GM23248 (cell line): ENCODE measurements around the gene ADAMTS15. TPM values are rescaled to one million over a fixed set of nuclear protein-coding genes. Genes with fewer than 3 reads are reported as not detected.
"Not testable (repeated sequence)": the region's sequence is repeated elsewhere in the genome, so short reads cannot be mapped to it uniquely, and the experiment has no call there.

Experiments used
- DNase-seq: peaks from one replicate; pipeline ENCODE4 v3.0.0-alpha.2; 2015
- H2AFZ ChIP-seq: fragments of 200-600 bp; sonication (generic); 2 replicates; pipeline ENCODE4 v1.6.1; 2016; ENCODE audit warnings: antibody characterized with exemption
- H3F3A ChIP-seq: fragments of 200-600 bp; sonication (generic); 2 replicates; pipeline ENCODE4 v1.6.1; 2016; ENCODE audit warnings: mild to moderate bottlenecking, antibody characterized with exemption, mixed run types; ENCODE audit not compliant: insufficient read depth
- H3K27ac ChIP-seq: fragments of 200-600 bp; sonication (generic); 2 replicates; pipeline ENCODE4 v1.5.1; 2016; ENCODE audit warnings: mild to moderate bottlenecking
- H3K27me3 ChIP-seq: fragments of 200-600 bp; sonication (generic); replicated peaks from 2 replicates; pipeline ENCODE4 v1.6.1; 2016; ENCODE audit warnings: mild to moderate bottlenecking; ENCODE audit not compliant: insufficient read depth
- H3K36me3 ChIP-seq: fragments of 200-600 bp; sonication (generic); 2 replicates; pipeline ENCODE4 v1.6.1; 2016; ENCODE audit warnings: low read depth, mild to moderate bottlenecking
- H3K4me1 ChIP-seq: fragments of 200-600 bp; sonication (generic); 2 replicates; pipeline ENCODE4 v1.6.1; 2016; ENCODE audit warnings: mild to moderate bottlenecking; ENCODE audit not compliant: insufficient read depth
- H3K4me2 ChIP-seq: fragments of 200-600 bp; sonication (generic); one replicate; pipeline ENCODE4 v1.6.1; 2016; ENCODE audit warnings: mild to moderate bottlenecking; ENCODE audit not compliant: unreplicated experiment
- H3K4me3 ChIP-seq: fragments of 200-600 bp; sonication (generic); 2 replicates; pipeline ENCODE4 v1.5.1; 2016; ENCODE audit warnings: mild to moderate bottlenecking
- H3K79me2 ChIP-seq: fragments of 200-600 bp; sonication (generic); 2 replicates; pipeline ENCODE4 v1.6.1; 2016; ENCODE audit warnings: mild to moderate bottlenecking; ENCODE audit not compliant: insufficient read depth
- H3K9ac ChIP-seq: fragments of 200-600 bp; sonication (generic); 2 replicates; pipeline ENCODE4 v1.6.1; 2016; ENCODE audit warnings: mild to moderate bottlenecking
- H3K9me2 ChIP-seq: fragments of 200-600 bp; sonication (generic); 2 replicates; pipeline ENCODE4 v1.6.1; 2016; ENCODE audit warnings: mixed run types, mild to moderate bottlenecking, moderate library complexity; ENCODE audit not compliant: insufficient read depth
- H3K9me3 ChIP-seq: fragments of 200-600 bp; sonication (generic); one replicate; pipeline ENCODE4 v1.6.1; 2017; ENCODE audit warnings: low read depth
- H4K20me1 ChIP-seq: fragments of 200-600 bp; sonication (generic); 2 replicates; pipeline ENCODE4 v1.6.0; 2016; ENCODE audit not compliant: insufficient read depth
- EZH2 ChIP-seq: fragments of 200-600 bp; sonication (generic); IDR thresholded peaks from 2 replicates; pipeline ENCODE4 v1.6.1; 2018; ENCODE audit warnings: antibody characterized with exemption, mild to moderate bottlenecking; ENCODE audit not compliant: insufficient read depth, poor library complexity, severe bottlenecking
- EZH2phosphoT487 ChIP-seq: fragments of 200-600 bp; sonication (generic); IDR thresholded peaks from 2 replicates; pipeline ENCODE4 v1.6.1; 2018; ENCODE audit warnings: antibody characterized with exemption, moderate library complexity, mild to moderate bottlenecking, low read depth; ENCODE audit not compliant: insufficient read depth
- WGBS, 2 experiments: methylation state at CpG; one replicate each; pipeline ENCODE4 v1.1.6; 2015 to 2017; ENCODE audit warnings: low lambda C conversion rate in 2 of 2, low coverage in 1 of 2; ENCODE audit errors: missing lambda C conversion rate in 2 of 2; 5-methylcytosine and 5-hydroxymethylcytosine counted together
- in situ Hi-C: fragments of 300-500 bp; cut with MboI; formaldehyde crosslinking; loops from 2 replicates; pipeline ENCODE4 v1.15.0; 2020
- polyA plus RNA-seq: library from polyadenylated mRNA; unstranded; fragments of >200 nt; fragmentation: Nextera tagmentation; extraction: Ambion mirVana; gene quantifications from 2 replicates; pipeline ENCODE4 v1.2.1, GENCODE V29; 2016
- total RNA-seq: library from RNA; depleted of rRNA; stranded (reverse); fragments of >200 nt; shearing (Covaris generic); gene quantifications from 2 replicates; pipeline ENCODE4 v1.2.3, GENCODE V29; 2014

The ADAMTS15 gene
- total and polyA plus RNA-seq, 2 experiments from 2014 or later = 0.09 to 0.97 TPM

DNA sequence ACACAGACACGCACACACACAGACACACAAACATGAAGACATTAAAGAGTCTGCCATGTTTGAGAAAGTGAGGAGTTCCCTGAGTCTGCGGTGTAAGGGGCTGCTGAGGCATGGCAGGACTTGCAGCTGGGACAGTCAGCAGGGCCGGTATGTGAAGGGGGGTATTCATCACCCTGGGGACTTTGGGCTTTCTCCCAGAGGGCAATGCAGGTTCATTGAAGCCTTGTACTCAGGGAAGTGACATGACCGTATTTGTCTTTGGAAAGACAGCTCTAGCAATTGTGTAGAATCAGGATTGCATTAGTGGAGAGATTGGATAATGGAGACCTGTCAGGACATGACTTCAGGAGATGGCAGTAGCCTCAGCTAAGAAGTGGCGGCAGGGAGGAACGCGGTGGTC lies 10.6 kb upstream of the ADAMTS15 start:
- Histone ChIP-seq H3K4me3 (no peak overlapping the region), H3K27me3 (no peaks in the 10 kb centered on the region), H3F3A (peaks cover 15% of the 10 kb centered on the region), H3K9ac (no peak overlapping the region), H3K4me2 (no peak overlapping the region), H3K9me2 (no peaks in the 10 kb centered on the region), H4K20me1 (no peaks in the 10 kb centered on the region), H3K4me1 (peaks cover 27% of the 10 kb centered on the region), H3K36me3 (no peaks in the 10 kb centered on the region), H3K9me3 (no peaks in the 10 kb centered on the region), H2AFZ (no peak overlapping the region), H3K79me2 (no peaks in the 10 kb centered on the region), H3K27ac (no peak overlapping the region)
- DNase-seq = no peak
- TF ChIP-seq EZH2 (no peak), EZH2phosphoT487 (no peak)
- WGBS, 2 experiments = 97 to 98% methylated on average over 7 of the region's 7 CpGs
- in situ Hi-C loops = loop anchor here (10.0 kb wide), 1 partner anchor 217 kb away; no protein-coding TSS in a partner anchor

DNA sequence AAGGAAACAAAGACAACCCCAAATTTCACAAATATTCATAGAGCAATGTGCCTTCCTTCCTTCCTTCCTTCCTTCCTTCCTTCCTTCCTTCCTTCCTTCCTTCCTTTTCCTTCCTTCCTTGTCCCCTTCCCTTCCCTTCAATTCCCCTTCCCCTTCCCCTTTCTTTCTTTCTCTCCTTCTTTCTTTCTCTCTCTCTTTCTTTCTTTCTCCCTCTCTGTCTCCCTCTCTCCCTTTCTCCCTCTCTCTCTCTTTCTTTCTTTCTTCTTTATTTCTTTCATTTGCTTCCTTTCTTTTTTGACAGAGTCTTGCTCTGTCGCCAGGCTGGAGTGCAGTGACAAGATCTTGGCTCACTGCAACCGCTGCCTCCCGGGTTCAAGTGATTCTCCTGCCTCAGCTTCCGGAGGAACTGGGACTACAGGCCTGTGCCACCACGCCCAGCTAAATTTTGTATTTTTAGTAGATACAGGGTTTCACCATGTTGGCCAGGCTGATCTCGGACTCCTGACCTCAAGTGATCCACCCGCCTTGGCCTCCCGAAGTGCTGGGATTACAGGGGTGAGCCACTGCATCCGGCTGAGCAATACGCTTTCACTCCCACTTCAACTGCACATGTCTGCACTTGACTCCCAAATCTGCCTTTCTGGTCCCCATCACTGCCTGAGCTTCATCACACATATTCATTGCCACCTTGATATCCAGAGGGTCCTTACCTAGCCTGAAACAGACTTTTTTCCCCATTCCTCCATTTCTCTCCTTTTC lies 9.9 kb upstream of the ADAMTS15 start:
- not testable (repeated sequence) for H3K27me3 ChIP-seq, H2AFZ ChIP-seq, H3K36me3 ChIP-seq, H3K9me3 ChIP-seq, H3K27ac ChIP-seq, H4K20me1 ChIP-seq, H3K4me2 ChIP-seq, H3K4me3 ChIP-seq, H3K79me2 ChIP-seq, DNase-seq, H3K9ac ChIP-seq, H3K9me2 ChIP-seq
- in situ Hi-C loops = loop anchor here (10.0 kb wide), 1 partner anchor 216 kb away; no protein-coding TSS in a partner anchor
- Histone ChIP-seq H3K4me1 (peaks cover 32% of the 10 kb centered on the region), H3F3A (peaks cover 22% of the 10 kb centered on the region)
- 90 to 92% methylated on average over 8 to 10 of the region's 10 CpGs for WGBS, 2 experiments

DNA sequence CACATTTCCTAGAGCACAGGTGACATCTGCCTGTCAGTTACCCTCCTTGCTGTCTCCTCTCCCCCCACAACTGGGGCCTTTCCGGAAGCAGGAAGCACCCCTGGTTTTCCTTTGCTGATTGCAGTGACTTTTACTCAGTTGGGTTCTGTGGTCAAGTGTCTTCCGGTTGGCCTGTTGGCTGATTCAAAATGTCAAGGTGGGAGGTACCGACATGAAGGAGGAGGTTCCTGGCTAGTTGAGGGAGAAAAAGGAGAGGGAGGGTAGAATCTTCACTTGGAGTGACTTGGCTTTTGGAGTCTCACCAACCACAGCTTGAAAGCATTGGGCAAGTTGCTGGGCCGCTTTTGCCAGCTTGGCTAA lies 9.3 kb upstream of the ADAMTS15 start:
- no peaks in the 10 kb centered on the region for H3K27me3 ChIP-seq
- no peak overlapping the region for H3K4me3 ChIP-seq
- no peak for DNase-seq
- no peak overlapping the region for H3K4me2 ChIP-seq
- H3K79me2 ChIP-seq = no peaks in the 10 kb centered on the region
- H3K9me2 ChIP-seq = no peaks in the 10 kb centered on the region
- no peak overlapping the region for H3K27ac ChIP-seq
- no peak for TF ChIP-seq EZH2phosphoT487
- TF ChIP-seq EZH2 = no peak
- H2AFZ ChIP-seq = no peak overlapping the region
- no peaks in the 10 kb centered on the region for H4K20me1 ChIP-seq
- peaks cover 32% of the 10 kb centered on the region for H3K4me1 ChIP-seq
- in situ Hi-C loops = loop anchor here (10.0 kb wide), 1 partner anchor 216 kb away; no protein-coding TSS in a partner anchor
- WGBS, 2 experiments = 57 to 65% methylated on average over 4 of the region's 4 CpGs
- H3K9me3 ChIP-seq = no peaks in the 10 kb centered on the region
- H3F3A ChIP-seq = peaks cover 27% of the 10 kb centered on the region
- H3K36me3 ChIP-seq = no peaks in the 10 kb centered on the region
- H3K9ac ChIP-seq = no peak overlapping the region

DNA sequence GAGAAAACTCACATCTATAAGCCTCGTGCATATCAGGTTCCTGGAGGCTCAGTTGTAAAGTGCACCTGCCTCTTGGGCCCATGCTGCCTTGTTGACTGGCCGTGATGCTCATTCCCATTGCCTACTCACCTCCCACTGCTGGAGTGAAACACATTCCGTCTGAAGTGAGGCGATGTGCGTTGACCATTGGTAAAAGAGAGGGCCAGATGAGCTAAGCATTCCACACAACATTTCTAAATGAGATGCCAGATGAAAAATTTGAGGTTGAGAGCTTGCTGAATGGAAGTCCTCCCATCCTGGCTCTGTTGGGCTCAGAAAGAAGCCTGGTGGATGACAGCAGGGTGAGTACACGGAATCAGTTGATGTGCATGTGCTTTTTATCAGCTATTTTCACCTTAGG lies 8.6 kb upstream of the ADAMTS15 start:
- in situ Hi-C loops = loop anchor here (10.0 kb wide), 2 partner anchors 215 to 395 kb away; no protein-coding TSS in a partner anchor
- 64 to 65% methylated on average over 6 of the region's 6 CpGs for WGBS, 2 experiments
- Histone ChIP-seq H3K9ac (no peak overlapping the region), H3K27ac (no peak overlapping the region), H3K79me2 (no peaks in the 10 kb centered on the region), H3K36me3 (no peaks in the 10 kb centered on the region), H4K20me1 (no peaks in the 10 kb centered on the region), H3F3A (peaks cover 33% of the 10 kb centered on the region), H3K4me1 (peaks cover 32% of the 10 kb centered on the region), H3K27me3 (no peaks in the 10 kb centered on the region), H2AFZ (no peak overlapping the region), H3K4me2 (no peak overlapping the region), H3K9me3 (no peaks in the 10 kb centered on the region), H3K4me3 (no peak overlapping the region), H3K9me2 (no peaks in the 10 kb centered on the region)
- TF ChIP-seq EZH2phosphoT487 (no peak), EZH2 (no peak)
- peak; percentile 25 for DNase-seq
